Mesenchymal stem cell (in vitro differentiated cells and primary cell): Measurements from ENCODE around the gene CKAP5.
A peak's percentile ranks its signal among the peaks of the same experiment; 100 is the strongest.

ENCODE experiments used
- DNase-seq: peaks from one replicate; pipeline ENCODE4 v3.0.0-alpha.2; 2013
- H2AFZ ChIP-seq: one replicate; pipeline ENCODE4 v1.6.1; 2013; ENCODE audit warnings: low read depth, mild to moderate bottlenecking, control low read depth, inconsistent platforms, low read length, moderate library complexity
- H2AK5ac ChIP-seq: 2 replicates; pipeline ENCODE4 v1.6.1; 2013; ENCODE audit warnings: low read length, moderate library complexity, mild to moderate bottlenecking, inconsistent platforms; ENCODE audit not compliant: severe bottlenecking
- H2BK120ac ChIP-seq: one replicate; pipeline ENCODE4 v1.6.1; 2013; ENCODE audit warnings: low read depth, mild to moderate bottlenecking, inconsistent platforms, low read length, moderate library complexity
- H2BK12ac ChIP-seq, 2 experiments: one replicate each; pipeline ENCODE4 v1.6.1; 2013; ENCODE audit warnings: inconsistent platforms in 2 of 2, low read length in 2 of 2, mild to moderate bottlenecking in 2 of 2, moderate library complexity in 2 of 2, control low read depth in 1 of 2
- H2BK15ac ChIP-seq: one replicate; pipeline ENCODE4 v1.6.1; 2013; ENCODE audit warnings: mild to moderate bottlenecking, low read depth, inconsistent platforms; ENCODE audit not compliant: poor library complexity, severe bottlenecking
- H2BK5ac ChIP-seq: 2 replicates; pipeline ENCODE4 v1.6.1; 2013; ENCODE audit warnings: low read depth, mild to moderate bottlenecking, low read length, control low read depth, inconsistent platforms; ENCODE audit not compliant: poor library complexity, severe bottlenecking
- H3K14ac ChIP-seq, 2 experiments: one replicate each; pipeline ENCODE4 v1.6.1; 2013; ENCODE audit warnings: inconsistent platforms in 2 of 2, low read length in 2 of 2, control low read depth in 1 of 2, mild to moderate bottlenecking in 1 of 2, moderate library complexity in 1 of 2
- H3K18ac ChIP-seq, 2 experiments: one replicate each; pipeline ENCODE4 v1.6.1; 2013; ENCODE audit warnings: inconsistent platforms in 2 of 2, low read length in 2 of 2, control low read depth in 1 of 2, low read depth in 1 of 2, mild to moderate bottlenecking in 1 of 2
- H3K23ac ChIP-seq, 2 experiments: one replicate each; pipeline ENCODE4 v1.6.1; 2013; ENCODE audit warnings: inconsistent platforms in 2 of 2, low read length in 2 of 2, mild to moderate bottlenecking in 2 of 2, moderate library complexity in 2 of 2, control low read depth in 1 of 2
- H3K27ac ChIP-seq: 2 replicates; pipeline ENCODE4 v1.5.1; 2013; ENCODE audit warnings: mild to moderate bottlenecking, moderate library complexity, low read length, control low read depth, inconsistent platforms; ENCODE audit not compliant: poor library complexity, severe bottlenecking
- H3K27me3 ChIP-seq, 2 experiments: 2 replicates each; pipeline versions ENCODE4 v1.6.1 to v1.7.0; 2013; ENCODE audit warnings: low read length in 2 of 2, mild to moderate bottlenecking in 2 of 2, moderate library complexity in 2 of 2, control low read depth in 1 of 2, inconsistent platforms in 1 of 2; ENCODE audit not compliant: control insufficient read depth in 1 of 2, insufficient read depth in 1 of 2
- H3K36me3 ChIP-seq, 2 experiments: 2 replicates each; pipeline versions ENCODE4 v1.6.1 to v1.7.0; 2013; ENCODE audit warnings: low read length in 2 of 2, control low read depth in 1 of 2, inconsistent platforms in 1 of 2, low read depth in 1 of 2, mild to moderate bottlenecking in 1 of 2; ENCODE audit not compliant: insufficient read depth in 2 of 2, control insufficient read depth in 1 of 2
- H3K4ac ChIP-seq, 2 experiments: one replicate each; pipeline ENCODE4 v1.6.1; 2013; ENCODE audit warnings: inconsistent platforms in 2 of 2, low read length in 2 of 2, mild to moderate bottlenecking in 2 of 2, moderate library complexity in 2 of 2, control low read depth in 1 of 2, low read depth in 1 of 2
- H3K4me1 ChIP-seq: 2 replicates; pipeline ENCODE4 v1.6.1; 2013; ENCODE audit warnings: low read depth, low read length, control low read depth; ENCODE audit not compliant: control insufficient read depth, insufficient read depth
- H3K4me2 ChIP-seq: 2 replicates; pipeline ENCODE4 v1.6.1; 2013; ENCODE audit warnings: low read length, mild to moderate bottlenecking, inconsistent platforms; ENCODE audit not compliant: poor library complexity, severe bottlenecking
- H3K4me3 ChIP-seq, 2 experiments: 2 replicates each; pipeline versions ENCODE4 v1.5.1 to v1.7.0; 2013; ENCODE audit warnings: low read length in 2 of 2, mild to moderate bottlenecking in 2 of 2, control low read depth in 1 of 2, low read depth in 1 of 2; ENCODE audit not compliant: insufficient read depth in 1 of 2
- H3K79me1 ChIP-seq: replicated peaks from 2 replicates; pipeline ENCODE4 v1.6.1; 2013; ENCODE audit warnings: mild to moderate bottlenecking, control low read depth, low read length, inconsistent platforms; ENCODE audit not compliant: poor library complexity, severe bottlenecking
- H3K9ac ChIP-seq: 2 replicates; pipeline ENCODE4 v1.7.0; 2013; ENCODE audit warnings: mild to moderate bottlenecking, low read length, moderate library complexity
- H3K9me3 ChIP-seq: 2 replicates; pipeline ENCODE4 v1.7.0; 2013; ENCODE audit warnings: mild to moderate bottlenecking, low read length; ENCODE audit not compliant: control insufficient read depth
- H4K8ac ChIP-seq: one replicate; pipeline ENCODE4 v1.6.1; 2013; ENCODE audit warnings: inconsistent platforms, mild to moderate bottlenecking, low read length, moderate library complexity
- H4K91ac ChIP-seq: one replicate; pipeline ENCODE4 v1.6.1; 2013; ENCODE audit warnings: mild to moderate bottlenecking, low read length, inconsistent platforms
- WGBS: methylation state at CpG from one replicate; pipeline ENCODE4 v1.1.7; 2013; ENCODE audit warnings: mixed read lengths; 5-methylcytosine and 5-hydroxymethylcytosine counted together

The CKAP5 gene

DNA sequence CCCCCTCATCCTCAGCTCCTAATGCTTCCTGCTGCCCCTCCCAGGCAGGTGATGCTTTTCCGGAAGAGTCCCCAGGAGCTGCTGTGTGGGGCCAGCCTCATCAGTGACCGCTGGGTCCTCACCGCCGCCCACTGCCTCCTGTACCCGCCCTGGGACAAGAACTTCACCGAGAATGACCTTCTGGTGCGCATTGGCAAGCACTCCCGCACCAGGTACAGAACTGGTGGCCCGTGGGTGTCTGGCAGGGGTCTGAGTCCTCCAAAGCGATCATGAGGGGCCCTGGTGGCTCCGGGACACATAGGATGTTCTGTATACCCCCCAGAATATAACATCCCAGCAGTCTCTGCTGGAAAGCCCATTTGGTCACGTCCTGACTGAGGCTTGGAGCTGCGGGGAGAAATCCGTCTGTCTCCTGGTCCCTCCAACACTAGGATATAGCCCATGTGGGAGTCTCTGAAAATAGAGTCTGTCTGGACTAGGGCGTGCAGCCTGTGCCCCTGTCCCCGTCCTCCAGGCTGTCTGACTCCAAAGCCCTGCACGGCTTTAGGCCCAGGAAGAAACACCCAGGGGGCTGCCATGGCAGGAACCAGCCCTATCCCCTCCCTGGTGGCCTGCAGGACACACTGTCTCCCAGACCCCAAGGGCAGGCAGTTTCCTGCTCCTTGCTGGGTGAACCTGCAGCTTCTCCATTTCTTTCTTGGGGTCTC is 118.0 kb downstream of the CKAP5 start:
- H2BK120ac ChIP-seq, result no peak overlapping the region
- H3K18ac ChIP-seq, result no peak overlapping the region
- H3K9me3 ChIP-seq, result no peaks in the 10 kb centered on the region
- peaks cover 13% of the 10 kb centered on the region for H3K4me1 ChIP-seq
- H3K36me3 ChIP-seq, result no peaks in the 10 kb centered on the region
- no peak overlapping the region for H4K8ac ChIP-seq
- H2BK5ac ChIP-seq, result no peak overlapping the region
- H2AFZ ChIP-seq, result no peak overlapping the region
- no peak for DNase-seq
- H3K4ac ChIP-seq, result no peak overlapping the region
- H3K14ac ChIP-seq, result no peak overlapping the region
- H3K27me3 ChIP-seq, result no peaks in the 10 kb centered on the region
- no peak overlapping the region for H3K9ac ChIP-seq
- no peak overlapping the region for H4K91ac ChIP-seq
- no peak overlapping the region for H2BK15ac ChIP-seq
- 91% methylated on average over 17 of the region's 17 CpGs for WGBS
- H3K4me2 ChIP-seq, result no peak overlapping the region
- H3K79me1 ChIP-seq, result no peaks in the 10 kb centered on the region
- H2AK5ac ChIP-seq, result no peak overlapping the region
- no peak overlapping the region for H3K27ac ChIP-seq
- no peak overlapping the region for H2BK12ac ChIP-seq
- no peak overlapping the region for H3K23ac ChIP-seq
- H3K4me3 ChIP-seq, result no peak overlapping the region

- WGBS, result 96% methylated on average over 26 of the region's 26 CpGs
- no peak overlapping the region for H2AFZ ChIP-seq
Observed at GRCh38 chr11:46726206-46726862, 119.7 kb downstream of the CKAP5 start.

GRCh38 chr11:46725338-46726205 is 120.5 kb downstream of the CKAP5 start:
- Histone ChIP-seq H2BK5ac (no peak overlapping the region), H3K4me3 (no peak overlapping the region), H2AK5ac (no peak overlapping the region), H4K91ac (no peak overlapping the region), H3K9ac (no peak overlapping the region), H3K4ac (no peak overlapping the region), H2AFZ (no peak overlapping the region), H3K4me1 (peaks cover 13% of the 10 kb centered on the region), H2BK15ac (no peak overlapping the region), H3K18ac (no peak overlapping the region), H3K36me3 (no peaks in the 10 kb centered on the region), H3K27me3 (no peaks in the 10 kb centered on the region), H3K79me1 (no peaks in the 10 kb centered on the region), H3K14ac (no peak overlapping the region), H2BK12ac (no peak overlapping the region), H3K9me3 (no peaks in the 10 kb centered on the region), H4K8ac (no peak overlapping the region), H3K27ac (no peak overlapping the region), H2BK120ac (no peak overlapping the region), H3K4me2 (no peak overlapping the region), H3K23ac (no peak overlapping the region)
- 88% methylated on average over 19 of the region's 19 CpGs for WGBS
- DNase-seq, result no peak

More at GRCh38 chr11:46726206-46726862, 119.7 kb downstream of the CKAP5 start:
- H3K18ac ChIP-seq, result no peak overlapping the region
- peaks cover 13% of the 10 kb centered on the region for H3K4me1 ChIP-seq
- no peaks in the 10 kb centered on the region for H3K79me1 ChIP-seq
- no peak overlapping the region for H3K27ac ChIP-seq
- no peak overlapping the region for H3K4me3 ChIP-seq
- H2BK5ac ChIP-seq, result no peak overlapping the region
- no peak overlapping the region for H3K23ac ChIP-seq
- H3K27me3 ChIP-seq, result no peaks in the 10 kb centered on the region
- no peaks in the 10 kb centered on the region for H3K9me3 ChIP-seq
- H4K91ac ChIP-seq, result no peak overlapping the region
- no peak for DNase-seq
- H2BK15ac ChIP-seq, result no peak overlapping the region
- no peak overlapping the region for H4K8ac ChIP-seq
- no peak overlapping the region for H2BK12ac ChIP-seq
- no peak overlapping the region for H2BK120ac ChIP-seq
- H3K14ac ChIP-seq, result peak overlapping the region in 1 of 2 experiments; percentile 7
- H2AK5ac ChIP-seq, result no peak overlapping the region
- no peak overlapping the region for H3K4me2 ChIP-seq
- no peak overlapping the region for H3K9ac ChIP-seq
- no peaks in the 10 kb centered on the region for H3K36me3 ChIP-seq
- no peak overlapping the region for H3K4ac ChIP-seq

- Histone ChIP-seq H4K8ac (no peak overlapping the region), H2BK12ac (no peak overlapping the region), H3K27ac (no peak overlapping the region), H4K91ac (no peak overlapping the region), H3K79me1 (no peaks in the 10 kb centered on the region), H3K4ac (no peak overlapping the region), H3K9ac (no peak overlapping the region), H3K4me2 (no peak overlapping the region), H3K27me3 (no peaks in the 10 kb centered on the region), H2BK5ac (no peak overlapping the region), H3K4me1 (peaks cover 13% of the 10 kb centered on the region), H2AK5ac (no peak overlapping the region), H3K36me3 (no peaks in the 10 kb centered on the region), H3K23ac (no peak overlapping the region), H3K14ac (no peak overlapping the region), H2BK15ac (no peak overlapping the region), H3K9me3 (no peaks in the 10 kb centered on the region), H3K18ac (no peak overlapping the region), H2BK120ac (no peak overlapping the region), H2AFZ (no peak overlapping the region), H3K4me3 (no peak overlapping the region)
- DNase-seq, result no peak
- WGBS, result 80% methylated on average over 8 of the region's 8 CpGs
Observed at GRCh38 chr11:46724088-46724487, 122.0 kb downstream of the CKAP5 start.
